ENCODE results near the gene LARGE1.

DNA sequence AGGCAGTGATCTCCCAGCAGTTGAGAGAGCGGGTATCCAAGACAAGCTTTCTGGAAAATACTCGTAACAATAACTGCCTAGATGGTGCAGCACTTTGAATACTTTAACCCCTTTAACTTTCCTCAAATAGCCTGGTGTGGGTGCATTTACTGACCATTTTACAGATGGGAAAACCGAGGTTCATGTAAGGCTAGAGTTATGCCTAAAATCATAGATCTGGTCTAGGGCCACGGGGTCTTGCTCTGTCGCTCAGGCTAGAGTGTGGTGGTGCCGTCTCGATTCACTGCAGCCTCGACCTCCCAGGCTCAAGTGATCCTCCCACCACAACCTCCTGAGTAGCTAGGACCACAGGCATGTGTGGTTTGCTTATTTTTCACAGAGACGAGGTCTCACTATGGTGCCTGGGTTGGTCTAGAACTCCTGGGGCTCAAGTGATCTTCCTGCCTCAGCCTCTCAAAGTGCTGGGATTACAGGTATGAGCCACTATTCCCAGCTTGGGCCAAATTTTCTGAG, 592.9 kb downstream of the LARGE1 start:
- TF ChIP-seq BHLHE40 (IDR thresholded peaks at IDR 0.05; ENCODE audit: low read depth, low read length) (no peak), POLR2A (IDR thresholded peaks at IDR 0.05; ENCODE audit: low read depth, low read length) (no peak), CEBPB (IDR thresholded peaks at IDR 0.05; ENCODE audit: low read depth, low read length) (no peak), MXI1 (IDR thresholded peaks at IDR 0.05; ENCODE audit: borderline replicate concordance, low read depth, low read length) (no peak), RAD21 (IDR thresholded peaks at IDR 0.05; ENCODE audit: low read length) (no peak), FOS (IDR thresholded peaks at IDR 0.05; ENCODE audit: low read depth, low read length) (no peak), CHD1 (IDR thresholded peaks at IDR 0.05; ENCODE audit: low read depth, low read length) (no peak), MAZ (IDR thresholded peaks at IDR 0.05; ENCODE audit: borderline replicate concordance, low read depth, low read length) (no peak), SMC3 (IDR thresholded peaks at IDR 0.05; ENCODE audit: low read depth, low read length) (no peak), RFX5 (IDR thresholded peaks at IDR 0.05; ENCODE audit: low read depth, low read length) (no peak), MAFK (IDR thresholded peaks at IDR 0.05; ENCODE audit: low read depth, low read length) (no peak)
- TF ChIP-seq, protein P1, sequence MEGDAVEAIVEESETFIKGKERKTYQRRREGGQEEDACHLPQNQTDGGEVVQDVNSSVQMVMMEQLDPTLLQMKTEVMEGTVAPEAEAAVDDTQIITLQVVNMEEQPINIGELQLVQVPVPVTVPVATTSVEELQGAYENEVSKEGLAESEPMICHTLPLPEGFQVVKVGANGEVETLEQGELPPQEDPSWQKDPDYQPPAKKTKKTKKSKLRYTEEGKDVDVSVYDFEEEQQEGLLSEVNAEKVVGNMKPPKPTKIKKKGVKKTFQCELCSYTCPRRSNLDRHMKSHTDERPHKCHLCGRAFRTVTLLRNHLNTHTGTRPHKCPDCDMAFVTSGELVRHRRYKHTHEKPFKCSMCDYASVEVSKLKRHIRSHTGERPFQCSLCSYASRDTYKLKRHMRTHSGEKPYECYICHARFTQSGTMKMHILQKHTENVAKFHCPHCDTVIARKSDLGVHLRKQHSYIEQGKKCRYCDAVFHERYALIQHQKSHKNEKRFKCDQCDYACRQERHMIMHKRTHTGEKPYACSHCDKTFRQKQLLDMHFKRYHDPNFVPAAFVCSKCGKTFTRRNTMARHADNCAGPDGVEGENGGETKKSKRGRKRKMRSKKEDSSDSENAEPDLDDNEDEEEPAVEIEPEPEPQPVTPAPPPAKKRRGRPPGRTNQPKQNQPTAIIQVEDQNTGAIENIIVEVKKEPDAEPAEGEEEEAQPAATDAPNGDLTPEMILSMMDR (conservative IDR thresholded peaks at IDR 0.05; ENCODE audit: low read depth, low read length), result no peak
- TF ChIP-seq, protein P2, sequence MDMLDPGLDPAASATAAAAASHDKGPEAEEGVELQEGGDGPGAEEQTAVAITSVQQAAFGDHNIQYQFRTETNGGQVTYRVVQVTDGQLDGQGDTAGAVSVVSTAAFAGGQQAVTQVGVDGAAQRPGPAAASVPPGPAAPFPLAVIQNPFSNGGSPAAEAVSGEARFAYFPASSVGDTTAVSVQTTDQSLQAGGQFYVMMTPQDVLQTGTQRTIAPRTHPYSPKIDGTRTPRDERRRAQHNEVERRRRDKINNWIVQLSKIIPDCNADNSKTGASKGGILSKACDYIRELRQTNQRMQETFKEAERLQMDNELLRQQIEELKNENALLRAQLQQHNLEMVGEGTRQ (IDR thresholded peaks at IDR 0.05; ENCODE audit: low read depth, low read length), result no peak

All from IMR-90 (cell line).